K562 (cell line): ENCODE results near the gene ENDOD1. TPM values are rescaled to one million over a fixed set of nuclear protein-coding genes. Genes with fewer than 3 reads are reported as not detected.

ENCODE experiments used
- RCOR1 ChIP-seq, 2 experiments: IDR thresholded peaks; 2 replicates each; pipeline ENCODE4 v1.6.1; 2012; ENCODE audit warnings: low read depth in 2 of 2, low read length in 2 of 2, borderline replicate concordance in 1 of 2, improper control_type of control experiment in 1 of 2
- polyA plus RNA-seq, 8 experiments: library from polyadenylated mRNA; depleted of rRNA in 4 of 8; stranded (reverse) in 5 of 8; unstranded in 3 of 8; fragments of >200 nt; fragmentation: Nextera tagmentation in 2 of 8; fragmentation: Illumina TruSeq in 1 of 8; extraction: Ambion mirVana in 2 of 8; extraction: Trizol in 1 of 8; gene quantifications; 2 replicates each; pipeline versions ENCODE4 v1.2.1 to v1.2.3, GENCODE V29; 2011 to 2014; ENCODE audit warnings: inconsistent platforms in 1 of 8, missing spikeins in 1 of 8
- total RNA-seq, 7 experiments: library from RNA; depleted of rRNA in 6 of 7; stranded (reverse); fragments of >200 nt in 6 of 7; fragmentation: Illumina TruSeq in 2 of 7; extraction: Trizol in 2 of 7; gene quantifications; 2 replicates each; pipeline versions ENCODE4 v1.2.1 to v1.2.3, GENCODE V29; 2011 to 2021; ENCODE audit warnings: low replicate concordance in 1 of 7
- TF ChIP-seq, protein P1 (sequence below), 2 experiments: fragments of 450-650 bp; IDR thresholded peaks; 2 replicates each; pipeline ENCODE4 v1.6.1; 2018; ENCODE audit warnings: mild to moderate bottlenecking in 2 of 2, low read depth in 1 of 2; ENCODE audit not compliant: partially characterized antibody in 2 of 2

The ENDOD1 gene
- total and polyA plus RNA-seq, 9 of the 15 experiments (the other 6 are each of a cell fraction or from before 2014, with no cell fraction given) = 4.2 to 11.8 (median 9.3) TPM

- TF ChIP-seq, protein P1, sequence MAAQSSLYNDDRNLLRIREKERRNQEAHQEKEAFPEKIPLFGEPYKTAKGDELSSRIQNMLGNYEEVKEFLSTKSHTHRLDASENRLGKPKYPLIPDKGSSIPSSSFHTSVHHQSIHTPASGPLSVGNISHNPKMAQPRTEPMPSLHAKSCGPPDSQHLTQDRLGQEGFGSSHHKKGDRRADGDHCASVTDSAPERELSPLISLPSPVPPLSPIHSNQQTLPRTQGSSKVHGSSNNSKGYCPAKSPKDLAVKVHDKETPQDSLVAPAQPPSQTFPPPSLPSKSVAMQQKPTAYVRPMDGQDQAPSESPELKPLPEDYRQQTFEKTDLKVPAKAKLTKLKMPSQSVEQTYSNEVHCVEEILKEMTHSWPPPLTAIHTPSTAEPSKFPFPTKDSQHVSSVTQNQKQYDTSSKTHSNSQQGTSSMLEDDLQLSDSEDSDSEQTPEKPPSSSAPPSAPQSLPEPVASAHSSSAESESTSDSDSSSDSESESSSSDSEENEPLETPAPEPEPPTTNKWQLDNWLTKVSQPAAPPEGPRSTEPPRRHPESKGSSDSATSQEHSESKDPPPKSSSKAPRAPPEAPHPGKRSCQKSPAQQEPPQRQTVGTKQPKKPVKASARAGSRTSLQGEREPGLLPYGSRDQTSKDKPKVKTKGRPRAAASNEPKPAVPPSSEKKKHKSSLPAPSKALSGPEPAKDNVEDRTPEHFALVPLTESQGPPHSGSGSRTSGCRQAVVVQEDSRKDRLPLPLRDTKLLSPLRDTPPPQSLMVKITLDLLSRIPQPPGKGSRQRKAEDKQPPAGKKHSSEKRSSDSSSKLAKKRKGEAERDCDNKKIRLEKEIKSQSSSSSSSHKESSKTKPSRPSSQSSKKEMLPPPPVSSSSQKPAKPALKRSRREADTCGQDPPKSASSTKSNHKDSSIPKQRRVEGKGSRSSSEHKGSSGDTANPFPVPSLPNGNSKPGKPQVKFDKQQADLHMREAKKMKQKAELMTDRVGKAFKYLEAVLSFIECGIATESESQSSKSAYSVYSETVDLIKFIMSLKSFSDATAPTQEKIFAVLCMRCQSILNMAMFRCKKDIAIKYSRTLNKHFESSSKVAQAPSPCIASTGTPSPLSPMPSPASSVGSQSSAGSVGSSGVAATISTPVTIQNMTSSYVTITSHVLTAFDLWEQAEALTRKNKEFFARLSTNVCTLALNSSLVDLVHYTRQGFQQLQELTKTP (IDR thresholded peaks at IDR 0.05; ENCODE audit: low read depth in 1 of 2, partially characterized antibody in 2 of 2) = no peak
- TF ChIP-seq RCOR1 (IDR thresholded peaks at IDR 0.05; ENCODE audit: borderline replicate concordance in 1 of 2, low read depth in 2 of 2, low read length in 2 of 2) = peak in 1 of 2 experiments; percentile 82; a peak in 1 of 4 replicates
These were observed 86.3 kb downstream of the ENDOD1 start (continued) for GRCh38 chr11:95175818-95176380.

Other genes starting within 250 kb of the ENDOD1 start
- 47.3 and 61.6 TPM in 2 replicates for gene CWC15, start 116.3 kb upstream of the ENDOD1 start, total RNA-seq (2014; rRNA removed)
- 89.2 and 101 TPM in 2 replicates for gene CWC15, start 116.3 kb upstream of the ENDOD1 start, total RNA-seq (2014; rRNA removed; fragmentation: Illumina TruSeq; extraction: Trizol)
- gene CWC15, start 116.3 kb upstream of the ENDOD1 start, total RNA-seq (2015; rRNA removed; fragmentation: Illumina TruSeq; extraction: Trizol) = 93.9 and 95.8 TPM in 2 replicates
- gene CWC15, start 116.3 kb upstream of the ENDOD1 start, total RNA-seq (2021) = 61.6 and 76.0 TPM in 2 replicates
- gene CWC15, start 116.3 kb upstream of the ENDOD1 start, polyA plus RNA-seq (2011; rRNA removed) = 64.6 and 74.8 TPM in 2 replicates
- 80.4 and 96.8 TPM in 2 replicates for gene CWC15, start 116.3 kb upstream of the ENDOD1 start, polyA plus RNA-seq (2014; fragmentation: Illumina TruSeq; extraction: Trizol)
- gene CWC15, start 116.3 kb upstream of the ENDOD1 start, polyA plus RNA-seq (2014; fragmentation: Nextera tagmentation; extraction: Ambion mirVana) = 100 to 1,000 TPM; 128 to 168 TPM
- 63.2 and 65.9 TPM in 2 replicates for gene CWC15, start 116.3 kb upstream of the ENDOD1 start, polyA plus RNA-seq (2014; rRNA removed)
- gene KDM4D, start 116.1 kb upstream of the ENDOD1 start, total RNA-seq (2014; rRNA removed) = 0.50 and 0.65 TPM in 2 replicates
- 0.40 and 0.73 TPM in 2 replicates for gene KDM4D, start 116.1 kb upstream of the ENDOD1 start, total RNA-seq (2014; rRNA removed; fragmentation: Illumina TruSeq; extraction: Trizol)
- gene KDM4D, start 116.1 kb upstream of the ENDOD1 start, total RNA-seq (2015; rRNA removed; fragmentation: Illumina TruSeq; extraction: Trizol) = 0.49 and 0.54 TPM in 2 replicates
- 0.74 and 1.1 TPM in 2 replicates for gene KDM4D, start 116.1 kb upstream of the ENDOD1 start, total RNA-seq (2021)
- 0.59 and 0.81 TPM in 2 replicates for gene KDM4D, start 116.1 kb upstream of the ENDOD1 start, polyA plus RNA-seq (2011; rRNA removed)
- gene KDM4D, start 116.1 kb upstream of the ENDOD1 start, polyA plus RNA-seq (2014; fragmentation: Illumina TruSeq; extraction: Trizol) = 0.70 and 0.94 TPM in 2 replicates
- gene KDM4D, start 116.1 kb upstream of the ENDOD1 start, polyA plus RNA-seq (2014; fragmentation: Nextera tagmentation; extraction: Ambion mirVana) = under 1 TPM; 0.34 to 0.39 TPM
- 0.48 and 0.59 TPM in 2 replicates for gene KDM4D, start 116.1 kb upstream of the ENDOD1 start, polyA plus RNA-seq (2014; rRNA removed)
- gene KDM4E, start 64.6 kb upstream of the ENDOD1 start, total RNA-seq (2014; rRNA removed) = not detected in 2 replicates
- not detected in 2 replicates for gene KDM4E, start 64.6 kb upstream of the ENDOD1 start, total RNA-seq (2014; rRNA removed; fragmentation: Illumina TruSeq; extraction: Trizol)
- not detected in 2 replicates for gene KDM4E, start 64.6 kb upstream of the ENDOD1 start, total RNA-seq (2015; rRNA removed; fragmentation: Illumina TruSeq; extraction: Trizol)
- not detected in 2 replicates for gene KDM4E, start 64.6 kb upstream of the ENDOD1 start, total RNA-seq (2021)
- gene KDM4E, start 64.6 kb upstream of the ENDOD1 start, polyA plus RNA-seq (2011; rRNA removed) = not detected in 2 replicates
- gene KDM4E, start 64.6 kb upstream of the ENDOD1 start, polyA plus RNA-seq (2014; fragmentation: Illumina TruSeq; extraction: Trizol) = not detected in 2 replicates
- gene KDM4E, start 64.6 kb upstream of the ENDOD1 start, polyA plus RNA-seq (2014; fragmentation: Nextera tagmentation; extraction: Ambion mirVana) = under 1 TPM in 1 of 2 experiments, not detected in 1; 0.04 TPM
- not detected in 2 replicates for gene KDM4E, start 64.6 kb upstream of the ENDOD1 start, polyA plus RNA-seq (2014; rRNA removed)
- gene KDM4F, start 40.4 kb upstream of the ENDOD1 start, total RNA-seq (2014; rRNA removed) = not detected in 2 replicates
- gene KDM4F, start 40.4 kb upstream of the ENDOD1 start, total RNA-seq (2014; rRNA removed; fragmentation: Illumina TruSeq; extraction: Trizol) = not detected in 2 replicates
- gene KDM4F, start 40.4 kb upstream of the ENDOD1 start, total RNA-seq (2015; rRNA removed; fragmentation: Illumina TruSeq; extraction: Trizol) = not detected in 2 replicates
- not detected in 2 replicates for gene KDM4F, start 40.4 kb upstream of the ENDOD1 start, total RNA-seq (2021)
- not detected in 2 replicates for gene KDM4F, start 40.4 kb upstream of the ENDOD1 start, polyA plus RNA-seq (2011; rRNA removed)
- gene KDM4F, start 40.4 kb upstream of the ENDOD1 start, polyA plus RNA-seq (2014; fragmentation: Illumina TruSeq; extraction: Trizol) = not detected in 2 replicates
- gene KDM4F, start 40.4 kb upstream of the ENDOD1 start, polyA plus RNA-seq (2014; fragmentation: Nextera tagmentation; extraction: Ambion mirVana) = not detected
- not detected in 2 replicates for gene KDM4F, start 40.4 kb upstream of the ENDOD1 start, polyA plus RNA-seq (2014; rRNA removed)
- 15.1 and 18.0 TPM in 2 replicates for gene SRSF8, start 22.9 kb upstream of the ENDOD1 start, total RNA-seq (2014; rRNA removed)
- 27.9 and 32.6 TPM in 2 replicates for gene SRSF8, start 22.9 kb upstream of the ENDOD1 start, total RNA-seq (2014; rRNA removed; fragmentation: Illumina TruSeq; extraction: Trizol)
- 22.2 and 24.9 TPM in 2 replicates for gene SRSF8, start 22.9 kb upstream of the ENDOD1 start, total RNA-seq (2015; rRNA removed; fragmentation: Illumina TruSeq; extraction: Trizol)
- gene SRSF8, start 22.9 kb upstream of the ENDOD1 start, total RNA-seq (2021) = 43.9 and 44.4 TPM in 2 replicates
- 50.4 and 53.4 TPM in 2 replicates for gene SRSF8, start 22.9 kb upstream of the ENDOD1 start, polyA plus RNA-seq (2011; rRNA removed)
- 41.1 and 42.8 TPM in 2 replicates for gene SRSF8, start 22.9 kb upstream of the ENDOD1 start, polyA plus RNA-seq (2014; fragmentation: Illumina TruSeq; extraction: Trizol)
- 10 to 100 TPM; 23.5 to 24.1 TPM for gene SRSF8, start 22.9 kb upstream of the ENDOD1 start, polyA plus RNA-seq (2014; fragmentation: Nextera tagmentation; extraction: Ambion mirVana)
- gene SRSF8, start 22.9 kb upstream of the ENDOD1 start, polyA plus RNA-seq (2014; rRNA removed) = 37.1 and 42.8 TPM in 2 replicates
- 1.1 and 1.5 TPM in 2 replicates for gene SESN3, start 141.4 kb downstream of the ENDOD1 start, total RNA-seq (2014; rRNA removed)
- gene SESN3, start 141.4 kb downstream of the ENDOD1 start, total RNA-seq (2014; rRNA removed; fragmentation: Illumina TruSeq; extraction: Trizol) = 2.0 and 2.1 TPM in 2 replicates
- 1.9 and 2.4 TPM in 2 replicates for gene SESN3, start 141.4 kb downstream of the ENDOD1 start, total RNA-seq (2015; rRNA removed; fragmentation: Illumina TruSeq; extraction: Trizol)
- gene SESN3, start 141.4 kb downstream of the ENDOD1 start, total RNA-seq (2021) = 2.5 and 2.6 TPM in 2 replicates
- gene SESN3, start 141.4 kb downstream of the ENDOD1 start, polyA plus RNA-seq (2011; rRNA removed) = 0.95 and 1.6 TPM in 2 replicates
- 1.1 and 1.5 TPM in 2 replicates for gene SESN3, start 141.4 kb downstream of the ENDOD1 start, polyA plus RNA-seq (2014; fragmentation: Illumina TruSeq; extraction: Trizol)
- gene SESN3, start 141.4 kb downstream of the ENDOD1 start, polyA plus RNA-seq (2014; fragmentation: Nextera tagmentation; extraction: Ambion mirVana) = under 1 TPM; 0.44 to 0.48 TPM
- gene SESN3, start 141.4 kb downstream of the ENDOD1 start, polyA plus RNA-seq (2014; rRNA removed) = 0.78 and 0.81 TPM in 2 replicates